ENCODE data around the gene GPATCH1. TPM values are rescaled to one million over a fixed set of nuclear protein-coding genes. Genes with fewer than 3 reads are reported as not detected.

GPATCH1 gene
- 1 to 10 TPM; 5.2 to 7.3 TPM for total RNA-seq

GRCh38 chr19:33080761-33081681 lies at the start of gene GPATCH1:
TSS of gene GPATCH1 (plus strand) at chr19:33081181. CDS start at chr19:33081194, 13 bp downstream.

GRCh38 chr19:33064792-33065550 lies 16.0 kb upstream of the GPATCH1 start, which contains the start of gene RHPN2:
TSS of gene RHPN2 (minus strand) at chr19:33064888. CDS start at chr19:33064852, 36 bp downstream.

GRCh38 chr19:33132021-33132420 lies 51.0 kb downstream of the GPATCH1 start, which contains the start of gene WDR88:
TSS of gene WDR88 (plus strand) at chr19:33132114. CDS start at chr19:33132170, 56 bp downstream.

Small RNA genes within 50 kb of the gene (small RNA-seq; reads per million reads assigned to genes)
- gene AC008521.1, result 0 reads per million in 2 donors
- gene AC008521.2, result 0 reads per million in 2 donors

Other genes with a start within 250 kb of the GPATCH1 start
- gene SLC7A9, start 211.4 kb upstream of the GPATCH1 start, total RNA-seq, result not detected
- 10 to 100 TPM; 14.1 to 16.7 TPM for gene CEP89, start 109.2 kb upstream of the GPATCH1 start, total RNA-seq
- gene FAAP24, start 108.9 kb upstream of the GPATCH1 start, total RNA-seq, result 1 to 10 TPM; 5.5 to 5.7 TPM
- 1 to 10 TPM; 2.8 to 5.7 TPM for gene RHPN2, start 16.3 kb upstream of the GPATCH1 start, total RNA-seq
- gene WDR88, start 50.9 kb downstream of the GPATCH1 start, total RNA-seq, result not detected
- gene LRP3, start 113.1 kb downstream of the GPATCH1 start, total RNA-seq, result 10 to 100 TPM; 11.0 to 13.1 TPM
- not detected for gene SLC7A10, start 144.7 kb downstream of the GPATCH1 start, total RNA-seq
- gene CEBPA, start 221.4 kb downstream of the GPATCH1 start, total RNA-seq, result under 1 TPM in 1 of 2 donors, not detected in 1; under 0.01 TPM